NT2/D1 (cell line): ENCODE measurements around the gene UNC5C.

Experiments
- SUZ12 ChIP-seq: IDR thresholded peaks from 2 replicates; pipeline ENCODE4 v1.6.1; 2011; ENCODE audit not compliant: insufficient read length, insufficient read depth; ENCODE audit errors: extremely low read depth
- ZNF274 ChIP-seq: IDR thresholded peaks from 2 replicates; pipeline ENCODE4 v1.6.1; 2011; ENCODE audit warnings: mild to moderate bottlenecking, low read depth, low read length

- no peak for TF ChIP-seq SUZ12
- TF ChIP-seq ZNF274: no peak
These were observed 367.4 kb downstream of the UNC5C start for GRCh38 chr4:95181243-95181995.
